Measurements from ENCODE around the gene MYRFL.

DNA sequence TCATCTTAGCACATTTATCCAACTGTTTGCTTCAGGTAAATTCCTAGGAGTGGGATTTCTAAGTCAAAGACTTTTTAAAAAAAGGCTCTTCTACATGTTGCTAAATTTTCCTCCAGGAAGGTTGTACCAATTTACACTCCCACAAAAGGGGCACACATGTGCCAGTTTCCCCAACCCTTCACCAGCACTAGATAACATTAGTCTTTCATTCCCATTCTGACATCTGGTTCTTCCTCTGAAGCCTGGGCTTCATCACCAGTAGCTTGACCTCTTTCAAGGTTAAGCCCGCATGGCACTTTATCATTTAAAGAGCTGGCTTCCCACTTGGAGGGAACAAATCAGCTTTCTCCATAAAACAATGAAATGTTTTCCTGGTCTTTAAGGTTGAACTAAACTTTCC, 168.4 kb downstream of the MYRFL start:
- TF ChIP-seq, protein P1, sequence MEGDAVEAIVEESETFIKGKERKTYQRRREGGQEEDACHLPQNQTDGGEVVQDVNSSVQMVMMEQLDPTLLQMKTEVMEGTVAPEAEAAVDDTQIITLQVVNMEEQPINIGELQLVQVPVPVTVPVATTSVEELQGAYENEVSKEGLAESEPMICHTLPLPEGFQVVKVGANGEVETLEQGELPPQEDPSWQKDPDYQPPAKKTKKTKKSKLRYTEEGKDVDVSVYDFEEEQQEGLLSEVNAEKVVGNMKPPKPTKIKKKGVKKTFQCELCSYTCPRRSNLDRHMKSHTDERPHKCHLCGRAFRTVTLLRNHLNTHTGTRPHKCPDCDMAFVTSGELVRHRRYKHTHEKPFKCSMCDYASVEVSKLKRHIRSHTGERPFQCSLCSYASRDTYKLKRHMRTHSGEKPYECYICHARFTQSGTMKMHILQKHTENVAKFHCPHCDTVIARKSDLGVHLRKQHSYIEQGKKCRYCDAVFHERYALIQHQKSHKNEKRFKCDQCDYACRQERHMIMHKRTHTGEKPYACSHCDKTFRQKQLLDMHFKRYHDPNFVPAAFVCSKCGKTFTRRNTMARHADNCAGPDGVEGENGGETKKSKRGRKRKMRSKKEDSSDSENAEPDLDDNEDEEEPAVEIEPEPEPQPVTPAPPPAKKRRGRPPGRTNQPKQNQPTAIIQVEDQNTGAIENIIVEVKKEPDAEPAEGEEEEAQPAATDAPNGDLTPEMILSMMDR (IDR thresholded peaks at IDR 0.05), result no peak
- TF ChIP-seq POLR2A (IDR thresholded peaks at IDR 0.05), result no peak

Measured in lower leg skin (tissue), 3 donors.